Activated CD4-positive, alpha-beta T cell treated with anti-CD3 and anti-CD28 coated beads for 36 hours (primary cell): ENCODE data around the gene CDC42BPG. TPM values are rescaled to one million over a fixed set of nuclear protein-coding genes. Genes with fewer than 3 reads are reported as not detected.

Experiments used
- total RNA-seq, 2 experiments: library from RNA; stranded (reverse); gene quantifications; one replicate each; pipeline ENCODE4 v1.2.3, GENCODE V29; 2021

CDC42BPG gene
- total RNA-seq, 2 experiments from 2014 or later: 0.28 to 0.39 TPM

Other genes with a start within 250 kb of the CDC42BPG start
- under 1 TPM; 0.18 to 0.39 TPM for gene NRXN2, start 121.5 kb downstream of the CDC42BPG start, total RNA-seq
- gene RASGRP2, start 100.5 kb downstream of the CDC42BPG start, total RNA-seq: 1 to 10 TPM; 5.6 to 5.9 TPM
- gene PYGM, start 84.7 kb downstream of the CDC42BPG start, total RNA-seq: 1 to 10 TPM in 1 of 2 experiments, under 1 TPM in 1; 0.87 to 1.5 TPM
- 100 to 1,000 TPM; 318 to 362 TPM for gene SF1, start 66.1 kb downstream of the CDC42BPG start, total RNA-seq
- 10 to 100 TPM; 54.0 to 57.3 TPM for gene MAP4K2, start 41.4 kb downstream of the CDC42BPG start, total RNA-seq
- gene MEN1, start 34.1 kb downstream of the CDC42BPG start, total RNA-seq: 10 to 100 TPM; 34.8 to 38.5 TPM
- 10 to 100 TPM; 71.0 to 73.6 TPM for gene EHD1, start 34.0 kb upstream of the CDC42BPG start, total RNA-seq
- 10 to 100 TPM; 15.8 to 16.7 TPM for gene ATG2A, start 72.6 kb upstream of the CDC42BPG start, total RNA-seq
- 10 to 100 TPM; 13.2 to 13.5 TPM for gene PPP2R5B, start 80.0 kb upstream of the CDC42BPG start, total RNA-seq
- gene GPHA2, start 91.2 kb upstream of the CDC42BPG start, total RNA-seq: under 1 TPM in 1 of 2 experiments, not detected in 1; 0.34 TPM
- gene MAJIN, start 127.5 kb upstream of the CDC42BPG start, total RNA-seq: 1 to 10 TPM; 1.2 to 1.6 TPM
- gene BATF2, start 152.3 kb upstream of the CDC42BPG start, total RNA-seq: not detected
- gene ARL2, start 169.5 kb upstream of the CDC42BPG start, total RNA-seq: 100 to 1,000 TPM in 1 of 2 experiments, 10 to 100 TPM in 1; 89.6 to 109 TPM
- 10 to 100 TPM; 12.1 to 14.2 TPM for gene SNX15, start 182.8 kb upstream of the CDC42BPG start, total RNA-seq
- gene SAC3D1, start 196.6 kb upstream of the CDC42BPG start, total RNA-seq: 10 to 100 TPM; 10.5 to 12.1 TPM
- 10 to 100 TPM; 11.7 to 13.6 TPM for gene NAALADL1, start 213.9 kb upstream of the CDC42BPG start, total RNA-seq
- 100 to 1,000 TPM; 111 to 119 TPM for gene CDCA5, start 239.4 kb upstream of the CDC42BPG start, total RNA-seq
- 10 to 100 TPM; 24.2 to 31.8 TPM for gene ZFPL1, start 239.6 kb upstream of the CDC42BPG start, total RNA-seq